Fibroblast of mammary gland (primary cell): Measurements from ENCODE around the gene TBC1D2.

Source experiments
- DNase-seq: peaks from one replicate; pipeline ENCODE4 v3.0.0-alpha.2; 2010; ENCODE audit warnings: low read depth
- H3K4me3 ChIP-seq: 2 replicates; pipeline ENCODE4 v1.5.1; 2011; ENCODE audit warnings: low read depth, mild to moderate bottlenecking, low read length, moderate library complexity; ENCODE audit not compliant: control insufficient read depth
- CTCF ChIP-seq: conservative IDR thresholded peaks from 2 replicates; pipeline ENCODE4 v1.5.1; 2011; ENCODE audit warnings: low read depth, low read length, inconsistent platforms; ENCODE audit not compliant: control insufficient read depth, insufficient read depth

Gene TBC1D2

DNA sequence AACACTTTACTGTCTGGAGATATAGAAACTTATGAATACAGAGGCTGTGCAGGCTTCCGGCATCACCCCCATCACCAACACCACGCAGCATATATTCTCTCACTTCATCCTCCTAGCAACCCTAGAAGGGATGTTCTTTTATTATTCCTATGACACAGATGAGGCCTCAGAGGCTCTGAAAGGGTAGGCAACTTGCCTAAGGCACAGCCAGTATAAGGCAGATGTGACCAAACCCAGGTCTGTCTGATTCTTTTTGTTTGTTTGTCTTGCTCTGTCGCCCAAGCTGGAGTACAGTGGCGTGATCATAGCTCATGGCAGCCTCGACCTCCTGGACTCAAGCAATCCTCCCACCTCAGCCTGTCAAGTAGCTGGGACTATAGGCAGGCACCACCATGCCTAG is 40.2 kb downstream of the TBC1D2 start:
- no peak overlapping the region for H3K4me3 ChIP-seq
- no peak for TF ChIP-seq CTCF
- DNase-seq, result no peak

DNA sequence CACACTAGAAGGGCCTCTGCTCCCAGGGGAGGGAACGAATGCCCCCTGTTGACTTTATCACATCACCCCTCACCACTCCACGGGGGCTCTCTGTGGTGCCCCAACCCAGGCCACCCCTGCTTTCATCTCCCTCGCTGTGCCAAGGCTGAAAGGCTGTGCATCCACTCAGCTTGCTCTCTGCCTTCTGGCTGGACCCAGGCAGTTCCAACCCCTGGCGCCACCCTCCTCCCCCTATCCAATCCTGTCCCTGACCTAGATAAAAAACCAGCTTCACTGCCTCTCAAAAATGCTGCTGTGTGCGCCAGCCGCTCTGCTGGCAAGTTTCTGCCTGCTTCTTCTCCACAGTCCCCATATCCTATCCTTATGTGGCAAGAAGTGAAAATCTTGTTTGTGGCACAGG is 40.6 kb downstream of the TBC1D2 start:
- TF ChIP-seq CTCF, result no peak

GRCh38 chr9:98211260-98211659 is 44.2 kb downstream of the TBC1D2 start:
- H3K4me3 ChIP-seq, result no peak overlapping the region
- TF ChIP-seq CTCF, result no peak
- no peak for DNase-seq

More for the DNA sequence above, 40.6 kb downstream of the TBC1D2 start:
- H3K4me3 ChIP-seq, result no peak overlapping the region
- DNase-seq, result no peak

- DNase-seq, result no peak
- no peak overlapping the region for H3K4me3 ChIP-seq
- no peak for TF ChIP-seq CTCF
Observed at GRCh38 chr9:98210435-98210834, 45.0 kb downstream of the TBC1D2 start.

DNA sequence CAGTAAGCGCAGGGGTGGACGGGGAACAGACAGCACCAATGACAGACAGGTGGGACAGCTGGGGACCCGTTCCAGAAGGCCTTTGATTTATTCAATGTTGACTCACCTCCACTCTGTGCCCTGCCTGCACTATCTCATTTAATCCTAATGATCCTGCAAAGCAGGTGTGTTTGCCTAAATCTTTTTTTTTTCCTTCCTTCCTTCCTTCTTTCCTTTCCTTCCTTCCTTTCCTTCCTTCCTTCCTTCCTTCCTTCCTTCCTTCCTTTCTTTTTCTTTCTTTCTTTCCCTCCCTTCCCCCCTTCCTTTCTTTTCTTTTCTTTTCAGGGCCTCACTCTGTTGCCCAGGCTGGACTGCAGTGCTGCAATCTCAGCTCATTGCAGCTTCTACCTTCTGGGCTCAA is 45.9 kb downstream of the TBC1D2 start:
- no peak for DNase-seq
- TF ChIP-seq CTCF, result no peak
- H3K4me3 ChIP-seq, result no peak overlapping the region

DNA sequence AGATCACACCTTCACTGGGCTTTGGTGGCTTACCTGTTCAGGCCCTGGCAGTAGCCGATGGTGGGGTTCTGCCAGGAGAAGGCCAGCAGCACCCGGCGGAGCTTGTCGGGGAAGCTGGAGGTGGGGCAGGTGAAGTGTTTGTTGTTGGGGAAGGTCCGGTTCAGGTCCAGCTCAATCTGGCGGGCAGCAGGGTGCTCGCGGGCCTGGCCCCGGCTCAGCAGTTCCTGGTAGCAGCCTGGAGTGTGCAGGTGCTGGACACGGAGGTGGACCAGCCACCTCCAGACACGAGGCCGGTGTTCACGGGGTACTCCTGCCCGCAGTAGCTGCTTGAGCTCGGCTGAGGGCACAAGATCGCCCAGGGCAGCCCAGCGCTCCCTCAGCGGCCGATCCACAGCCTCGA is 46.8 kb downstream of the TBC1D2 start:
- no peak overlapping the region for H3K4me3 ChIP-seq
- DNase-seq, result no peak
- no peak for TF ChIP-seq CTCF

DNA sequence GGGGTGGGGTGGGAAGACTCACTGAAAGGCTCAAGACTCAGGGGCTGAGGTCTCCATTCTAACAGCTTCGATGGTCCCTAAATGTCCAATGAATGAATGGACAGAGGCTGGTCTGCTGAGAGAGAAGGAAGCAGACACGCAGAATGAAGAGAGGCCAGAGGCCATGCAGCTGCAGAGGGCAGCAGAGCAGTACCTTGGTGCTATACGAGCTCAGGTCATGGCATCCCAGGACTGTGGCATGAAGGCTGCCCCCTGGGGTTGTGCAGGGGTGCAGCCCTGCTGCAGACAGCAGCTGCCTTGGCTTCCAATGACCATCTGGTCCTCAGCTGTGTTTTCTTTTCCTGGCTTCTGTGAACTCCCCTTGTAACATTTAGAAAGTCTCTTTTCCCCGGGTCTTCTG is 47.8 kb downstream of the TBC1D2 start:
- DNase-seq, result no peak
- no peak for TF ChIP-seq CTCF
- H3K4me3 ChIP-seq, result no peak overlapping the region
